ENCODE results near the gene CD8B. TPM values are rescaled to one million over a fixed set of nuclear protein-coding genes. Genes with fewer than 3 reads are reported as not detected.

The CD8B gene
- total RNA-seq, 1 donor from 2014 or later: not detected

DNA sequence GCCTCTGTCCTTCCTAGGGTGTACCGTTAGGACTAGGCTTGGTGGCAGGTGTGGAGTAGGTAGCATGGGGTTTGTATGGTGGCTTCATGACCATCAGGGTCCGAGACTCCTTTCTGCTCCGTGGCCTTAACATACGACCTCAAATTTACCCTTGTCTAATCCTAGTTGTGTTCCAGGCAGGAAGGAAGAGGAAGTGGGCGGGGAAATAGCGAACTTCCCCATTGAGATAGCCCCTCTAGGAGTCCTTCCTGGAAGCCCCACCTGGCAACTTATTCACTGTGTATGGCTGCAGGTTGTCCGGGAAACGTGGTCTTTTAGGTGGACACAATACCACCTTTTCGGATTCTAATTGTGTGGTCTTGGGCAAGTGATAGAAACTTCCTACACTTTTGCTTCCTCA is 80.3 kb downstream of the CD8B start:
- Mint-ChIP-seq H3K9me3 (no peaks in the 10 kb centered on the region), H3K27ac (no peak overlapping the region), H3K27me3 (ENCODE audit: low read depth) (peaks cover 35% of the 10 kb centered on the region), H3K36me3 (no peaks in the 10 kb centered on the region), H3K4me1 (no peaks in the 10 kb centered on the region), H3K4me3 (no peak overlapping the region)
- TF ChIP-seq, protein P1, sequence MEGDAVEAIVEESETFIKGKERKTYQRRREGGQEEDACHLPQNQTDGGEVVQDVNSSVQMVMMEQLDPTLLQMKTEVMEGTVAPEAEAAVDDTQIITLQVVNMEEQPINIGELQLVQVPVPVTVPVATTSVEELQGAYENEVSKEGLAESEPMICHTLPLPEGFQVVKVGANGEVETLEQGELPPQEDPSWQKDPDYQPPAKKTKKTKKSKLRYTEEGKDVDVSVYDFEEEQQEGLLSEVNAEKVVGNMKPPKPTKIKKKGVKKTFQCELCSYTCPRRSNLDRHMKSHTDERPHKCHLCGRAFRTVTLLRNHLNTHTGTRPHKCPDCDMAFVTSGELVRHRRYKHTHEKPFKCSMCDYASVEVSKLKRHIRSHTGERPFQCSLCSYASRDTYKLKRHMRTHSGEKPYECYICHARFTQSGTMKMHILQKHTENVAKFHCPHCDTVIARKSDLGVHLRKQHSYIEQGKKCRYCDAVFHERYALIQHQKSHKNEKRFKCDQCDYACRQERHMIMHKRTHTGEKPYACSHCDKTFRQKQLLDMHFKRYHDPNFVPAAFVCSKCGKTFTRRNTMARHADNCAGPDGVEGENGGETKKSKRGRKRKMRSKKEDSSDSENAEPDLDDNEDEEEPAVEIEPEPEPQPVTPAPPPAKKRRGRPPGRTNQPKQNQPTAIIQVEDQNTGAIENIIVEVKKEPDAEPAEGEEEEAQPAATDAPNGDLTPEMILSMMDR (IDR thresholded peaks at IDR 0.05; ENCODE audit: unreplicated experiment): no peak
- DNase-seq (ENCODE audit: low spot score in 2 of 2, unreplicated experiment in 2 of 2): no peak

DNA sequence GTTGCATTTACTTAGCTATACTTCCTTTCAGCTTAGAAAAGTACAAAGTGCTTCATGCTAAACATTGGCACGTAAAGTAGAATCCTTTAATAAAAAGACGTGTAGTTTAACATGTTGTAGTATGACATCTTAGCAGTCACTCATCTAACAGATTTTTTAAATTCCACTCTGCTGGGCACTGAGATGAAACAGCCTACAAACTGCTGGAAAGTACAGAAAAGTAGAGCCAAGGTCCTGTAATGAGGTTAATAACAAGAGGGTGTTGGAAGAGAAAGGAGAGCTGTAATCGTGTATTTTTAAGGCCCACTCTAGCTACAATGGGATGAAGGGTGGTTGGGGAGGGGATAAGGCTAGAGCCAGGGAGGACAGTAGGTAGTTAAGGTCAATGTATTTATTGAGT is 81.7 kb downstream of the CD8B start:
- TF ChIP-seq, protein P1 (IDR thresholded peaks at IDR 0.05; ENCODE audit: unreplicated experiment): no peak

DNA sequence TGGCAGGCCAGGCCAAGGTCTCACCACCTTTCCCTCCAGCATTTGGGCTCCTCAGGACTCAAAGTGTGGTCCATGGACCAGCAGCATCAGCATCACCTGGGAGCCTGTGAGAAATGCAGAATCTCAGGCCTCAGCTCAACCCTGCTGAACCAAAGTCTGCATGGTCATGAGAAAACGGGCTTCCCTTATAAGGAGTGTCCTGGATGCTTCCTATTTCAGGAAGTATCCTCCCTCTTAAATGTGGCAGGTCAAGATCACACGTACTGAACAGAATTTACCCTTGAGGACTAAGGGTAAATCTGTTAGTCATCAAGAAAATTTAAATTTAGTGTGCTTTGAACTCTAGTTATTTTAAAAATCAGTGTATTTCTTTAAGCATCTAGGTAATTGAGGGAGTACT is 82.7 kb downstream of the CD8B start:
- H3K36me3 Mint-ChIP-seq: peaks cover 9% of the 10 kb centered on the region
- TF ChIP-seq, protein P1 (IDR thresholded peaks at IDR 0.05; ENCODE audit: unreplicated experiment): no peak
- no peaks in the 10 kb centered on the region for H3K9me3 Mint-ChIP-seq
- no peak overlapping the region for H3K4me3 Mint-ChIP-seq
- H3K4me1 Mint-ChIP-seq: no peaks in the 10 kb centered on the region
- H3K27me3 Mint-ChIP-seq (ENCODE audit: low read depth): peaks cover 12% of the 10 kb centered on the region
- DNase-seq (ENCODE audit: low spot score in 2 of 2, unreplicated experiment in 2 of 2): no peak
- H3K27ac Mint-ChIP-seq: no peak overlapping the region

More for the DNA sequence above, 81.7 kb downstream of the CD8B start:
- H3K9me3 Mint-ChIP-seq: no peaks in the 10 kb centered on the region
- no peak for DNase-seq (ENCODE audit: low spot score in 2 of 2, unreplicated experiment in 2 of 2)
- no peak overlapping the region for H3K27ac Mint-ChIP-seq
- no peak overlapping the region for H3K4me3 Mint-ChIP-seq
- peaks cover 21% of the 10 kb centered on the region for H3K27me3 Mint-ChIP-seq (ENCODE audit: low read depth)
- H3K36me3 Mint-ChIP-seq: peaks cover 3% of the 10 kb centered on the region
- H3K4me1 Mint-ChIP-seq: no peaks in the 10 kb centered on the region

DNA sequence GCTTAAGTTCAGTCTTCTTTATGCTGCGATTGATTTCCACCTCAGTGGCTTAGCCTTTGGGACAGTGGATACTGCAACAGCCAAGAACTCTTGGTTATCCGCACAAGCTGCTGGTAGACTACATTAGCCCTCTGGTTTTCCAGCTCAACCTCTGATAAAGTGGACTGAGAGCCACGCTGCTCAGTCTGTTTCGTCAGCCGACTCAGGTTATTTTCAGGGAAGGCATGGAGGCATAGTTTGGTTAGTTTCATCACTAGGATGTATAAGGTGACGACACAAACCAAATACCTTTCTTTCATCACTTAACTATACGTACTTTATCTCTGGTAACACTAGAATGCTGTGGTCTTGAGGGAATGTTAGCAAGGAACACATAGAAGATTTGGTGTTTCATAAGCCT is 85.2 kb downstream of the CD8B start:
- H3K4me3 Mint-ChIP-seq: no peak overlapping the region
- no peaks in the 10 kb centered on the region for H3K9me3 Mint-ChIP-seq
- DNase-seq (ENCODE audit: low spot score in 2 of 2, unreplicated experiment in 2 of 2): no peak
- no peak overlapping the region for H3K27ac Mint-ChIP-seq
- no peaks in the 10 kb centered on the region for H3K4me1 Mint-ChIP-seq
- peaks cover 19% of the 10 kb centered on the region for H3K36me3 Mint-ChIP-seq
- TF ChIP-seq, protein P1 (IDR thresholded peaks at IDR 0.05; ENCODE audit: unreplicated experiment): no peak
- peaks cover under 1% of the 10 kb centered on the region for H3K27me3 Mint-ChIP-seq (ENCODE audit: low read depth)

DNA sequence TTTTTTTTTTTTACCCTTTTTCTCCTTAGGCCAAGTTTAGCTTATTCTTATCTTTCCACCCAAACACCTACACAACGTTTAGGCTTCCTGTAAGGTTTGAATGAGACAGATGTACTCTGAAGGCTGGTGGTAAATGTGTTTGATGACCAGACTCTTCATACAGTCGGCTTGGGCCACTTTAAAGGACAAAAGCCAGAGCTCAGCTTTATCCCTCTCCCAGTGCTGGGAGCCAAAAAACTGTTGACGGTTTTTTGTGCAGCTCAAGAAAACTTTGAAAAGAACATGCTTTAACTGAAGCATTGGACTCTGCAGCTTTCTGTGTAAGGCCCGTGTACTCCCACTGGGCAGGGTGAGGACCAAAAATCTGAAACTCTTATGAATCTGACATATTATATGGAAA is 86.3 kb downstream of the CD8B start:
- Mint-ChIP-seq H3K4me1 (no peaks in the 10 kb centered on the region), H3K36me3 (peaks cover 30% of the 10 kb centered on the region), H3K9me3 (no peaks in the 10 kb centered on the region), H3K27ac (no peak overlapping the region), H3K27me3 (ENCODE audit: low read depth) (no peaks in the 10 kb centered on the region), H3K4me3 (no peak overlapping the region)
- TF ChIP-seq, protein P1 (IDR thresholded peaks at IDR 0.05; ENCODE audit: unreplicated experiment): no peak
- DNase-seq (ENCODE audit: low spot score in 2 of 2, unreplicated experiment in 2 of 2): no peak

DNA sequence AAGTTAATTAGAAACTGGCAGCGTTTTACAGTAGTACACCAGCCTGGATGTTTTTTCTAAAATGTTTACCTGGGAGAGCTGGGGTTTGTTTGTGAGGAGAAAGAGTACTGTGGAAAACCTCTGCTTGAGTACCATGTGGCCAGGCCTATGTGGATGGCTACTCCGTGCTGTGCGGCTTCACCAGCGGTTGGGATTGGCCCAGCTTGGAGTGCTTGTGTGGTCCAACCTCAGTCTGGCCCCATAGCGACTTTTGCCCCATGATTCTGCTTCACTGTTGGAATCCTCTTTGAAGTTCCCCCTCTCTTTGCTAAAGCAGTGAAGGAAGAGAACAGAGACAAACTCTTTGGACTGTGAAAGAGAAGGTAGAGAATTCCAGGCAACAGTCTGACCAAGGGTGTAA is 86.8 kb downstream of the CD8B start:
- H3K27me3 Mint-ChIP-seq (ENCODE audit: low read depth): no peaks in the 10 kb centered on the region
- H3K36me3 Mint-ChIP-seq: peaks cover 30% of the 10 kb centered on the region
- no peaks in the 10 kb centered on the region for H3K4me1 Mint-ChIP-seq
- no peak overlapping the region for H3K4me3 Mint-ChIP-seq
- no peak for DNase-seq (ENCODE audit: low spot score in 2 of 2, unreplicated experiment in 2 of 2)
- TF ChIP-seq, protein P1 (IDR thresholded peaks at IDR 0.05; ENCODE audit: unreplicated experiment): no peak
- no peak overlapping the region for H3K27ac Mint-ChIP-seq
- no peaks in the 10 kb centered on the region for H3K9me3 Mint-ChIP-seq

Data from mesothelial cell of epicardium (in vitro differentiated cells).